SJSA1 (cell line): ENCODE data around the gene TECPR1. TPM values are rescaled to one million over a fixed set of nuclear protein-coding genes. Genes with fewer than 3 reads are reported as not detected.

Experiments
- DNase-seq, 2 experiments: peaks; one replicate each; pipeline ENCODE4 v3.0.0-alpha.2; 2015 to 2020; ENCODE audit warnings: low spot score in 2 of 2, low read depth in 1 of 2
- H3K27ac ChIP-seq: fragments of 250-450 bp; sonication (Bioruptor Pico); 2 replicates; pipeline ENCODE4 v1.5.1; 2020; ENCODE audit warnings: mild to moderate bottlenecking, moderate library complexity
- H3K27me3 ChIP-seq: fragments of 250-450 bp; sonication (Bioruptor Pico); replicated peaks from 2 replicates; pipeline ENCODE4 v1.5.1; 2020; ENCODE audit warnings: mild to moderate bottlenecking, moderate library complexity
- H3K36me3 ChIP-seq: fragments of 250-450 bp; sonication (Bioruptor Pico); 2 replicates; pipeline ENCODE4 v1.5.1; 2020; ENCODE audit warnings: mild to moderate bottlenecking
- H3K4me1 ChIP-seq: fragments of 250-450 bp; sonication (Bioruptor Pico); replicated peaks from 2 replicates; pipeline ENCODE4 v1.6.1; 2021; ENCODE audit warnings: mild to moderate bottlenecking
- H3K4me3 ChIP-seq: fragments of 250-450 bp; sonication (Bioruptor Pico); 2 replicates; pipeline ENCODE4 v1.5.1; 2020; ENCODE audit warnings: mild to moderate bottlenecking
- H3K9me3 ChIP-seq: fragments of 250-450 bp; sonication (Bioruptor Pico); replicated peaks from 2 replicates; pipeline ENCODE4 v1.5.1; 2020; ENCODE audit warnings: mild to moderate bottlenecking
- total RNA-seq: library from RNA; depleted of rRNA; stranded (reverse); fragments of >200 nt; shearing (Covaris generic); gene quantifications from 2 replicates; pipeline ENCODE4 v1.2.3, GENCODE V29; 2014

Gene TECPR1
- total RNA-seq, 1 experiment from 2014 or later, result 22.1 TPM

DNA sequence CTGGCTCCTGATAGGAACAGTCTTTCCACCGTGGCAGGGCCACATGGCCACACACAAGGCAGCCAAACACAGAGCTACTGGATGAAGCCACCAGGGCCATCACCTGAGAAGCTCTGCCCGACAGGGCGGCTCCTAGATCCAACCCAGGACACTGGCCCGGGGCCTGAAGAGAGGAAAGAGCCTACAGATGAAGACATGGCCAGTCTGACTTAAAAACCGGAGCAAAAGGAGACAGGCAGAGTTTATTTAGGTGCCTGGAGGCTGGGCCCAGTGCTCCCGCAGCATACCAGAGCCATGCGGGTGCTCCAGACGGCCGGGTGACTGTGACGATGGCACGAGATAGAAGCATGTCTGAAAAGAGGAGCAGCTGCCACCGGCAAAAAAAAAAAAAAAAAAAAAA, 3.9 kb downstream of the TECPR1 start:
- H3K4me3 ChIP-seq, result no peak overlapping the region
- no peaks in the 10 kb centered on the region for H3K9me3 ChIP-seq
- no peaks in the 10 kb centered on the region for H3K27me3 ChIP-seq
- DNase-seq, result no peak
- peaks cover 15% of the 10 kb centered on the region for H3K4me1 ChIP-seq
- H3K27ac ChIP-seq, result no peak overlapping the region
- H3K36me3 ChIP-seq, result peaks cover 13% of the 10 kb centered on the region

GRCh38 chr7:98244871-98245270, 7.2 kb downstream of the TECPR1 start:
- H3K27ac ChIP-seq, result no peak overlapping the region
- no peak for DNase-seq
- no peaks in the 10 kb centered on the region; the same call in 1 of the 2 replicates for H3K9me3 ChIP-seq
- peaks cover 20% of the 10 kb centered on the region for H3K36me3 ChIP-seq
- H3K4me3 ChIP-seq, result no peak overlapping the region
- H3K27me3 ChIP-seq, result no peaks in the 10 kb centered on the region
- H3K4me1 ChIP-seq, result no peaks in the 10 kb centered on the region; the same call in 1 of the 2 replicates

GRCh38 chr7:98242934-98243333, 9.1 kb downstream of the TECPR1 start:
- Histone ChIP-seq H3K9me3 (no peaks in the 10 kb centered on the region; the same call in 1 of the 2 replicates), H3K27me3 (no peaks in the 10 kb centered on the region), H3K36me3 (peaks cover 29% of the 10 kb centered on the region), H3K4me3 (no peak overlapping the region), H3K27ac (no peak overlapping the region), H3K4me1 (peaks cover 16% of the 10 kb centered on the region)
- no peak for DNase-seq

- H3K27me3 ChIP-seq, result no peaks in the 10 kb centered on the region
- H3K27ac ChIP-seq, result no peak overlapping the region
- H3K36me3 ChIP-seq, result peaks cover 34% of the 10 kb centered on the region
- H3K9me3 ChIP-seq, result no peaks in the 10 kb centered on the region; the same call in 1 of the 2 replicates
- DNase-seq, result no peak
- no peak overlapping the region for H3K4me3 ChIP-seq
- H3K4me1 ChIP-seq, result peaks cover 16% of the 10 kb centered on the region
Observed at GRCh38 chr7:98242342-98242741, 9.7 kb downstream of the TECPR1 start.

- no peaks in the 10 kb centered on the region for H3K27me3 ChIP-seq
- no peak overlapping the region for H3K27ac ChIP-seq
- no peak for DNase-seq
- H3K4me3 ChIP-seq, result no peak overlapping the region
- peaks cover 16% of the 10 kb centered on the region for H3K4me1 ChIP-seq
- H3K9me3 ChIP-seq, result no peaks in the 10 kb centered on the region; the same call in 1 of the 2 replicates
- H3K36me3 ChIP-seq, result peaks cover 34% of the 10 kb centered on the region
Observed at GRCh38 chr7:98241674-98242241, 10.3 kb downstream of the TECPR1 start.

GRCh38 chr7:98240961-98241673, 10.9 kb downstream of the TECPR1 start:
- H3K27me3 ChIP-seq, result no peaks in the 10 kb centered on the region
- DNase-seq, result no peak
- H3K4me3 ChIP-seq, result no peak overlapping the region
- H3K4me1 ChIP-seq, result peaks cover 16% of the 10 kb centered on the region
- no peaks in the 10 kb centered on the region; the same call in 1 of the 2 replicates for H3K9me3 ChIP-seq
- peaks cover 34% of the 10 kb centered on the region for H3K36me3 ChIP-seq
- no peak overlapping the region for H3K27ac ChIP-seq

GRCh38 chr7:98238976-98239375, 13.1 kb downstream of the TECPR1 start:
- Histone ChIP-seq H3K9me3 (no peaks in the 10 kb centered on the region; the same call in 1 of the 2 replicates), H3K36me3 (peaks cover 31% of the 10 kb centered on the region), H3K4me1 (peaks cover 16% of the 10 kb centered on the region), H3K27me3 (no peaks in the 10 kb centered on the region), H3K4me3 (no peak overlapping the region), H3K27ac (peak overlapping the region; percentile 51)
- peak; percentile 63 to 82 for DNase-seq

GRCh38 chr7:98238076-98238475, 14.0 kb downstream of the TECPR1 start:
- H3K4me1 ChIP-seq, result peaks cover 16% of the 10 kb centered on the region
- no peak overlapping the region for H3K27ac ChIP-seq
- no peaks in the 10 kb centered on the region for H3K27me3 ChIP-seq

GRCh38 chr7:98236355-98237185, 15.5 kb downstream of the TECPR1 start:
- peak in 1 of 2 experiments; percentile 39 for DNase-seq
- Histone ChIP-seq H3K9me3 (no peaks in the 10 kb centered on the region; the same call in 1 of the 2 replicates), H3K27me3 (no peaks in the 10 kb centered on the region), H3K36me3 (peaks cover 30% of the 10 kb centered on the region), H3K4me1 (peaks cover 16% of the 10 kb centered on the region), H3K27ac (no peak overlapping the region), H3K4me3 (no peak overlapping the region)

More at GRCh38 chr7:98238076-98238475, 14.0 kb downstream of the TECPR1 start:
- H3K4me3 ChIP-seq, result no peak overlapping the region
- H3K36me3 ChIP-seq, result peaks cover 31% of the 10 kb centered on the region
- no peaks in the 10 kb centered on the region; the same call in 1 of the 2 replicates for H3K9me3 ChIP-seq
- no peak for DNase-seq

- Histone ChIP-seq H3K4me3 (no peak overlapping the region), H3K4me1 (peaks cover 16% of the 10 kb centered on the region), H3K27me3 (no peaks in the 10 kb centered on the region), H3K9me3 (no peaks in the 10 kb centered on the region; the same call in 1 of the 2 replicates), H3K27ac (no peak overlapping the region), H3K36me3 (peaks cover 25% of the 10 kb centered on the region)
- peak in 1 of 2 experiments; percentile 34 for DNase-seq
Observed at GRCh38 chr7:98235901-98236300, 16.1 kb downstream of the TECPR1 start.

- DNase-seq, result peak in 1 of 2 experiments; percentile 34
- Histone ChIP-seq H3K4me1 (peaks cover 15% of the 10 kb centered on the region), H3K36me3 (peaks cover 14% of the 10 kb centered on the region), H3K9me3 (no peaks in the 10 kb centered on the region), H3K27me3 (no peaks in the 10 kb centered on the region), H3K27ac (no peak overlapping the region), H3K4me3 (no peak overlapping the region)
Observed at GRCh38 chr7:98234429-98235147, 17.4 kb downstream of the TECPR1 start.

DNA sequence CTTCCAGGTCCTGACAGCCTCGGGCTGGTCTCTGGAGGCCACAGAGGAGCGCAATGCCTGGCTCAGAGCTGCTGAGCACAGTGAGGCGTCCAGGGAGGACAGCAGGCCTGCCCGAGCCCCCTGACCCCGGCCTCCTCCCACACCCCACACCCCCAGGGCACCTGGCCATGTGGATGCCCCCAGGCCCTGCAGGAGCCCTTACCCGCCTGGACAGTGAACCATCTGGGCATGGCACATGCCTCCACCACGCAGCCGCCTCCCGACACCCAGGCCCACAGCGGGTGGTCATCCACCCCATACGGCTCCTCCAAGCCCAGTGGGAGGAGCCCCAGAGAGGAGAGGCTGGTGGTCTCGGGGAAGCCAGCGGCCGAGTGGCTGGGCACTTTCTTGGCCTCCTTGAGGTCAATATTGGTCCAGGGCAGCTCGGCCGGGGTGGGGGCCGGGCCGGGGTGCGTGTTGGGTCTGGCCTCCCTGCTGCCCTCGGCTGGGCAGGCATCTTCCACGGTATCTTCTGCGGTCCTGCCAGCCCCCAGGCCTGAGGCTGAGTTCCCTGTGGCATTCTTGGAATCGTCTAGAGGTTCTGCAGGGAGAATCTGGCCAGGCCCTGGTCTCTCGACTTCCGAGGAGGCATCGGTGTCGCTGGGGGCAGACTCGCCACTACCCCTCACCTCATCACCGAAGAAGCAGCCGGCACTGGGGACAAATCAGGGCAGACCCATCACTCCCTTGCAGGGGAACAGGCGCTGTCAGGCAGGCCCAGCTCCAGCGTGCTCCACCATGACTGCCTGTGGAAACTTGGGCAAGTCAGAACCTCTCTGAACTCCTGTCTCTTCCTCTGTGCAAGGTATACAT, 18.6 kb downstream of the TECPR1 start:
- Histone ChIP-seq H3K27me3 (no peaks in the 10 kb centered on the region), H3K4me1 (peaks cover 3% of the 10 kb centered on the region), H3K36me3 (peaks cover 11% of the 10 kb centered on the region), H3K4me3 (no peak overlapping the region), H3K27ac (no peak overlapping the region), H3K9me3 (no peaks in the 10 kb centered on the region)
- peak in 1 of 2 experiments; percentile 47 for DNase-seq
